Spleen (tissue), 11 donors: ENCODE measurements around the gene LPP. TPM values are rescaled to one million over a fixed set of nuclear protein-coding genes. Genes with fewer than 3 reads are reported as not detected.

Experiments used
- DNase-seq: peaks from one replicate; pipeline ENCODE4 v3.0.0-alpha.2; 2020
- H3K27ac ChIP-seq, 8 donors: fragments of 200-600 bp; sonication (generic) in 7 of 8; 1 replicate in 4 of 8; 2 replicates in 4 of 8; pipeline versions ENCODE4 v1.5.0 to v1.8.0; 2016 to 2021; ENCODE audit warnings: inconsistent platforms in 4 of 8, mild to moderate bottlenecking in 4 of 8, moderate library complexity in 1 of 8
- H3K27me3 ChIP-seq, 7 donors: fragments of 200-600 bp; sonication (generic) in 6 of 7; replicated peaks in 1 of 7; 1 replicate in 4 of 7; 2 replicates in 3 of 7; pipeline versions ENCODE4 v1.5.0 to v1.8.0; 2016 to 2021; ENCODE audit warnings: inconsistent platforms in 3 of 7, mild to moderate bottlenecking in 1 of 7
- H3K36me3 ChIP-seq, 6 donors: fragments of 200-600 bp; sonication (generic) in 5 of 6; 1 replicate in 4 of 6; 2 replicates in 2 of 6; pipeline versions ENCODE4 v1.5.0 to v1.8.0; 2016 to 2021; ENCODE audit warnings: inconsistent platforms in 2 of 6
- H3K4me1 ChIP-seq, 6 donors: fragments of 200-600 bp; sonication (generic) in 5 of 6; 1 replicate in 3 of 6; 2 replicates in 3 of 6; pipeline versions ENCODE4 v1.5.0 to v1.8.0; 2016 to 2021; ENCODE audit warnings: inconsistent platforms in 3 of 6
- H3K4me3 ChIP-seq, 8 donors: fragments of 200-600 bp; sonication (generic) in 7 of 8; 1 replicate in 4 of 8; 2 replicates in 4 of 8; pipeline versions ENCODE4 v1.5.0 to v1.8.0; 2016 to 2021; ENCODE audit warnings: inconsistent platforms in 4 of 8, mild to moderate bottlenecking in 4 of 8, moderate library complexity in 2 of 8
- H3K9me3 ChIP-seq, 8 donors: fragments of 200-600 bp; sonication (generic) in 7 of 8; 1 replicate in 4 of 8; 2 replicates in 4 of 8; pipeline versions ENCODE4 v1.5.0 to v1.8.0; 2016 to 2021; ENCODE audit warnings: inconsistent platforms in 4 of 8
- POLR2A ChIP-seq, 3 donors: fragments of 450-650 bp; IDR thresholded peaks; one replicate each; pipeline ENCODE4 v1.5.1; 2017; ENCODE audit warnings: antibody characterized with exemption in 3 of 3, mild to moderate bottlenecking in 1 of 3
- POLR2AphosphoS5 ChIP-seq, 3 donors: sonication (generic); formaldehyde crosslinking; IDR thresholded peaks; one replicate each; pipeline ENCODE4 v1.5.1; 2017; ENCODE audit warnings: antibody characterized with exemption in 3 of 3
- WGBS, 5 donors: extraction: QIAGEN DNeasy Blood & Tissue Kit in 3 of 5; methylation state at CpG; one replicate each; pipeline versions ENCODE4 v1.1.5 to v1.1.7; 2013 to 2018; 5-methylcytosine and 5-hydroxymethylcytosine counted together
- intact Hi-C: fragments of 100-400 bp; cut with DNase I; formaldehyde crosslinking; loops from one replicate; pipeline ENCODE4 v1.15.0; 2023; ENCODE audit warnings: low total_unique reads
- polyA plus RNA-seq, 3 donors: library from polyadenylated mRNA; stranded (reverse); fragments of 200-250 nt; gene quantifications; one replicate each; pipeline ENCODE4 v1.2.1, GENCODE V29; 2013
- total RNA-seq, 7 donors: library from RNA; depleted of rRNA in 3 of 7; stranded (reverse); fragments of >200 nt in 3 of 7; fragmentation: NEBNext Ultra II Directional in 4 of 7; extraction: Animal tissue kit (Norgen Biotek cat#: 25700) in 4 of 7; gene quantifications; one replicate each; pipeline versions ENCODE4 v1.1.0 to v1.2.1, GENCODE V29; 2016 to 2021
- TF ChIP-seq, protein P1 (sequence below), 11 experiments: fragments of 200-600 bp in 7 of 11; fragments of 450-650 bp in 4 of 11; sonication (generic) in 4 of 11; IDR thresholded peaks in 8 of 11; conservative IDR thresholded peaks in 3 of 11; 1 replicate in 7 of 11; 2 replicates in 4 of 11; pipeline versions ENCODE4 v1.4.0 to v1.8.0; 2016 to 2021; ENCODE audit warnings: antibody characterized with exemption in 11 of 11, inconsistent platforms in 4 of 11, mild to moderate bottlenecking in 1 of 11
- donor health status: healthy with polysubstance abuse.
- donor health status: DM: no; HTN: no; CAD: no; lungs with moderate emphysema.
- donor health status: DM: no; HTN: no; CAD: no.
- donor health status: Bipolar disorder and iron deficiency.
- donor health status: healthy.
- donor health status: DM: no; HTN: no; CAD: no.
- donor health status: DM: yes; HTN: yes; CAD: no.

Gene LPP
- total and polyA plus RNA-seq, 10 donors: 2.4 to 270 (median 156) TPM

DNA sequence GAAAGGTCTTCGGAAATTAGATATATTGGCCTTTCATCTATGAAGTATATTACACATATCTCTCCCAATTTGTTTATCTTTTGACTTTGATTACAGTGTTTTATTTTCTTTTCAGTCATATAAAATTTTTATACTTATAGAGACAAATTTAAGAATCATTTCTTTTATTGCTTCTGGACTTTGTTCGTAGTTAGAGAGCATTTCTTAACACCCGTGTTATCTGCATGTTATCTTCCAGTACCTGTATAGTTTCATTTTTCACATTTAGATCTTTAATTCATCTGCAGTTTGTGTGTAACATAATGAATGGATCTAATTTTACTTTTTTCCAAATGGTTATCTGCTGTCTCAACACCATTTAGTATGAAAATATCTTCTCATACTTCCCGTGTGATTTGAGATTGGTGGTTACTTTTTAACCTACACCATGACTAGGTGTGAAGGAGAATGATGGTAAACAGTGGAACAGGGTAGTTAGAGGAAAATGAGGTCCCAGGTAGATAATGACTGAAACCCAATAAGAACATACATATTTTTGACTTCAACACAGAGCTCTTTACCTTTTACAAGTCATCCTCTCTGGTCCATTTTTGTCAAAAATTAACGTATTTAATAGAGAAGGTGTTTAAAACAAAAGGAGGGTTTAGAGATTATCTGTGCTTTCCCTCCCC is 99.3 kb downstream of the LPP start:
- 91 to 93% (median 92%) methylated on average over 5 of the region's 5 CpGs for WGBS, 5 donors
- TF ChIP-seq, protein P1, sequence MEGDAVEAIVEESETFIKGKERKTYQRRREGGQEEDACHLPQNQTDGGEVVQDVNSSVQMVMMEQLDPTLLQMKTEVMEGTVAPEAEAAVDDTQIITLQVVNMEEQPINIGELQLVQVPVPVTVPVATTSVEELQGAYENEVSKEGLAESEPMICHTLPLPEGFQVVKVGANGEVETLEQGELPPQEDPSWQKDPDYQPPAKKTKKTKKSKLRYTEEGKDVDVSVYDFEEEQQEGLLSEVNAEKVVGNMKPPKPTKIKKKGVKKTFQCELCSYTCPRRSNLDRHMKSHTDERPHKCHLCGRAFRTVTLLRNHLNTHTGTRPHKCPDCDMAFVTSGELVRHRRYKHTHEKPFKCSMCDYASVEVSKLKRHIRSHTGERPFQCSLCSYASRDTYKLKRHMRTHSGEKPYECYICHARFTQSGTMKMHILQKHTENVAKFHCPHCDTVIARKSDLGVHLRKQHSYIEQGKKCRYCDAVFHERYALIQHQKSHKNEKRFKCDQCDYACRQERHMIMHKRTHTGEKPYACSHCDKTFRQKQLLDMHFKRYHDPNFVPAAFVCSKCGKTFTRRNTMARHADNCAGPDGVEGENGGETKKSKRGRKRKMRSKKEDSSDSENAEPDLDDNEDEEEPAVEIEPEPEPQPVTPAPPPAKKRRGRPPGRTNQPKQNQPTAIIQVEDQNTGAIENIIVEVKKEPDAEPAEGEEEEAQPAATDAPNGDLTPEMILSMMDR (IDR thresholded peaks at IDR 0.05 in 8 of 11, conservative IDR thresholded peaks at IDR 0.05 in 3 of 11): no peak
- no peak for TF ChIP-seq POLR2A (IDR thresholded peaks at IDR 0.05)
- no peak for TF ChIP-seq POLR2AphosphoS5 (IDR thresholded peaks at IDR 0.05)
- no peak overlapping the region for H3K27ac ChIP-seq
- H3K4me3 ChIP-seq: no peak overlapping the region
- H3K4me1 ChIP-seq: peaks cover 0 to 25% (median 11%) of the 10 kb centered on the region in 6 donors
- intact Hi-C loops: no loop called here
- no peak for DNase-seq
- peaks cover 0 to 12% (median 0%) of the 10 kb centered on the region in 6 donors for H3K36me3 ChIP-seq
- no peaks in the 10 kb centered on the region for H3K27me3 ChIP-seq
- peaks cover 0 to 6% (median 0%) of the 10 kb centered on the region in 8 donors for H3K9me3 ChIP-seq

- H3K4me3 ChIP-seq: no peak overlapping the region
- no peak overlapping the region for H3K27ac ChIP-seq
- TF ChIP-seq POLR2A (IDR thresholded peaks at IDR 0.05) (no peak), POLR2AphosphoS5 (IDR thresholded peaks at IDR 0.05) (no peak)
- TF ChIP-seq, protein P1 (IDR thresholded peaks at IDR 0.05 in 8 of 11, conservative IDR thresholded peaks at IDR 0.05 in 3 of 11): no peak
These were observed 100.0 kb downstream of the LPP start for GRCh38 chr3:188253800-188254452.

GRCh38 chr3:188254520-188255070 is 100.6 kb downstream of the LPP start:
- no peaks in the 10 kb centered on the region for H3K27me3 ChIP-seq
- 88 to 96% (median 93%) methylated on average over 5 of the region's 5 CpGs for WGBS, 5 donors
- intact Hi-C loops: no loop called here
- TF ChIP-seq, protein P1 (IDR thresholded peaks at IDR 0.05 in 8 of 11, conservative IDR thresholded peaks at IDR 0.05 in 3 of 11): no peak
- TF ChIP-seq POLR2A (IDR thresholded peaks at IDR 0.05): no peak
- TF ChIP-seq POLR2AphosphoS5 (IDR thresholded peaks at IDR 0.05): no peak
- H3K36me3 ChIP-seq: peaks cover 0 to 12% (median 0%) of the 10 kb centered on the region in 6 donors
- peaks cover 0 to 32% (median 11%) of the 10 kb centered on the region in 6 donors for H3K4me1 ChIP-seq
- H3K9me3 ChIP-seq: peaks cover 0 to 6% (median 0%) of the 10 kb centered on the region in 8 donors
- DNase-seq: no peak
- H3K27ac ChIP-seq: no peak overlapping the region
- no peak overlapping the region for H3K4me3 ChIP-seq

More at GRCh38 chr3:188253800-188254452, 100.0 kb downstream of the LPP start:
- 74 to 95% (median 88%) methylated on average over 2 of the region's 2 CpGs for WGBS, 5 donors
- Histone ChIP-seq H3K4me1 (peaks cover 0 to 27% (median 11%) of the 10 kb centered on the region in 6 donors), H3K27me3 (no peaks in the 10 kb centered on the region), H3K36me3 (peaks cover 0 to 12% (median 0%) of the 10 kb centered on the region in 6 donors), H3K9me3 (peaks cover 0 to 6% (median 0%) of the 10 kb centered on the region in 8 donors)
- DNase-seq: no peak
- intact Hi-C loops: no loop called here

- H3K4me3 ChIP-seq: no peak overlapping the region
- H3K27me3 ChIP-seq: no peaks in the 10 kb centered on the region
- H3K27ac ChIP-seq: no peak overlapping the region
- DNase-seq: no peak
- 90 to 100% (median 93%) methylated on average over 2 of the region's 2 CpGs for WGBS, 5 donors
- peaks cover 0 to 32% (median 11%) of the 10 kb centered on the region in 6 donors for H3K4me1 ChIP-seq
- intact Hi-C loops: no loop called here
- peaks cover 0 to 12% (median 0%) of the 10 kb centered on the region in 6 donors for H3K36me3 ChIP-seq
- TF ChIP-seq POLR2AphosphoS5 (IDR thresholded peaks at IDR 0.05) (no peak), POLR2A (IDR thresholded peaks at IDR 0.05) (no peak)
- TF ChIP-seq, protein P1 (IDR thresholded peaks at IDR 0.05 in 8 of 11, conservative IDR thresholded peaks at IDR 0.05 in 3 of 11): no peak
- peaks cover 0 to 6% (median 0%) of the 10 kb centered on the region in 8 donors for H3K9me3 ChIP-seq
These were observed 101.2 kb downstream of the LPP start for GRCh38 chr3:188255190-188255589.
